ENCODE results near the gene SPPL3. TPM values are rescaled to one million over a fixed set of nuclear protein-coding genes. Genes with fewer than 3 reads are reported as not detected.
"Not testable (repeated sequence)": the region's sequence is repeated elsewhere in the genome, so short reads cannot be mapped to it uniquely, and the experiment has no call there.

Gene SPPL3
- total RNA-seq, 2 experiments from 2014 or later = 19.8 to 22.2 TPM

GRCh38 chr12:120916561-120916960, 12.4 kb upstream of the SPPL3 start:
- Mint-ChIP-seq H3K9me3 (peaks cover 13% of the 10 kb centered on the region), H3K4me3 (no peak overlapping the region), H3K36me3 (ENCODE audit: low read depth) (no peaks in the 10 kb centered on the region), H3K4me1 (ENCODE audit: low read depth) (no peaks in the 10 kb centered on the region), H3K27ac (no peak overlapping the region), H3K27me3 (ENCODE audit: low read depth) (no peaks in the 10 kb centered on the region)
- CTCF ChIA-PET = no interaction called here
- intact Hi-C loops (cut with micrococcal nuclease) = no loop called here
- DNase-seq = no peak

DNA sequence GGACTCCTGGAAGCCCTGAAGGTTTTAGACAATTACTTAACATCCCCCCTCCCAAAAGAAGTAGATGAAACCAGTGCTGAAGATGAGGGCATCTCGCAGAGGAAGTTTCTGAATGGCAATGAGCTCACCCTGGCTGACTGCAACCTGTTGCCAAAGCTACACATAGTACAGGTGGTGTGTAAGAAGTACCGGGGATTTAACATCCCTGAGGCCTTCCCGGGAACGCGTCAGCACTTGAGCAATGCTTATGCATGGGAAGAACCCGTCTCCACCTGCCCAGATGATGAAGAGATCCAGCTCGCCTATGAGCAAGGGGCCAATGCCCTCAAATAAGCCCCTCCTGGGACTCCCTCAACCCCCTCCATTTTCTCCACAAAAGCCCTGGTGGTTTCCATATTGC, 10.6 kb upstream of the SPPL3 start:
- H3K27me3 Mint-ChIP-seq (ENCODE audit: low read depth) = no peaks in the 10 kb centered on the region
- no peak overlapping the region for H3K27ac Mint-ChIP-seq
- peaks cover 13% of the 10 kb centered on the region for H3K9me3 Mint-ChIP-seq
- no peaks in the 10 kb centered on the region for H3K4me1 Mint-ChIP-seq (ENCODE audit: low read depth)
- no peaks in the 10 kb centered on the region for H3K36me3 Mint-ChIP-seq (ENCODE audit: low read depth)
- intact Hi-C loops (cut with micrococcal nuclease) = no loop called here
- no peak overlapping the region for H3K4me3 Mint-ChIP-seq
- DNase-seq = no peak
- CTCF ChIA-PET = no interaction called here

DNA sequence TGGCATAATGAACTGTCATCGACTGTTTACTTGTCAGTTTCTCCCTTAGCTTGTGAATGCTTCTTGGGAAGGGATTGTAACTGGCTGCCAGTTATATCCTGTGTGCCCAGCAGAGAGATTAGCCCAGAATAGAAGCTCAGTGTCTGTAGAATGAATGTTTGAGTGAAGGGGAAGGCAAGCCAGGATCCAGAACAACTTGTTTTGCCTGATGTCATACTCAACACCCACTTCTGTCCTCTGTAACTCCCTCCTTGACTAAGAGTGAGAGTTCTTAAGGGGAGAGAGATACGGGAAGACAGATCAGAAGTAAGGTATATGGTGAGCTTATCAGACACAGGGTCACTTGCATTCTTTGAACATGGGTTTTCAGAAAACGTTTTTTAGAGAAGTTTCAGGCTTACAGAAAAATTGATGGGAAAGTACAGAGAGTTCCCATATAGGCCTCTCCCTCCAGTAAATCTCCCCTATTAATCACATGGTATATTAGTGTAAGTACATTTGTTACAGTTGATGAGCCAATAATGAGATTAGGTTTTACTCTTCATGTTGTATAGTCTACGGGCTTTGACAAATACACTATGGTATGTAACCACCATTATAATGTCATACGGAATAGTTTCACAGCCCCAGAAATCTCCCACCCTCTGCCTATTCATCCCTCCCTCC, 5.6 kb upstream of the SPPL3 start:
- intact Hi-C loops (cut with micrococcal nuclease) = no loop called here
- Mint-ChIP-seq H3K27me3 (ENCODE audit: low read depth) (no peaks in the 10 kb centered on the region), H3K36me3 (ENCODE audit: low read depth) (no peaks in the 10 kb centered on the region), H3K9me3 (no peaks in the 10 kb centered on the region), H3K4me1 (ENCODE audit: low read depth) (peaks cover under 1% of the 10 kb centered on the region), H3K27ac (no peak overlapping the region), H3K4me3 (no peak overlapping the region)
- DNase-seq = no peak
- CTCF ChIA-PET = no interaction called here

DNA sequence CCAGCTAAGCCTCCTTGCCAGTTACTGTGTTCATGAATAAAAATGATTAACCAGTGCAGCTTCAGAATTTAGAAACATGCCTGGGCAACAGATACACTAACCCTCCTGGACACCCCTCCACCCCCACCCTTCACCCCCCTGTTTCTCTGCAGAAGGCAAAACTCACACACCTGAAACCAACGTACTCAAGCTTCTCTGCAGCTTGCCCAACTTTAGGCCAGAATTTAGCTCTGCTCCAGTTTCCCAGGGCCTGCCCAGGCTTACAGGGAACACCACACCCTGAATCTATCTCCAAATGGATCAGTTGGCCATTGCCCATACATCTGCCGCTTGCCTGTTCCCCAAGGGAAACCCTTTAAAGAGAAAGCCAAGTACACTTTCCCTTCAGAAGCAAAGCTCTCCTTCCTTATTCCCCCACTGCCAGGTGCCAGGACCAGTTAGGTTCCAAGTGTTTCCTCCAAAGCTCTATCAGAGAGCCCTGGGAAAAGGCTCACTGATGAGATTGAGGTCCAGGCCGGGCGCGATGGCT, 1.8 kb upstream of the SPPL3 start:
- intact Hi-C loops (cut with micrococcal nuclease) = no loop called here

DNA sequence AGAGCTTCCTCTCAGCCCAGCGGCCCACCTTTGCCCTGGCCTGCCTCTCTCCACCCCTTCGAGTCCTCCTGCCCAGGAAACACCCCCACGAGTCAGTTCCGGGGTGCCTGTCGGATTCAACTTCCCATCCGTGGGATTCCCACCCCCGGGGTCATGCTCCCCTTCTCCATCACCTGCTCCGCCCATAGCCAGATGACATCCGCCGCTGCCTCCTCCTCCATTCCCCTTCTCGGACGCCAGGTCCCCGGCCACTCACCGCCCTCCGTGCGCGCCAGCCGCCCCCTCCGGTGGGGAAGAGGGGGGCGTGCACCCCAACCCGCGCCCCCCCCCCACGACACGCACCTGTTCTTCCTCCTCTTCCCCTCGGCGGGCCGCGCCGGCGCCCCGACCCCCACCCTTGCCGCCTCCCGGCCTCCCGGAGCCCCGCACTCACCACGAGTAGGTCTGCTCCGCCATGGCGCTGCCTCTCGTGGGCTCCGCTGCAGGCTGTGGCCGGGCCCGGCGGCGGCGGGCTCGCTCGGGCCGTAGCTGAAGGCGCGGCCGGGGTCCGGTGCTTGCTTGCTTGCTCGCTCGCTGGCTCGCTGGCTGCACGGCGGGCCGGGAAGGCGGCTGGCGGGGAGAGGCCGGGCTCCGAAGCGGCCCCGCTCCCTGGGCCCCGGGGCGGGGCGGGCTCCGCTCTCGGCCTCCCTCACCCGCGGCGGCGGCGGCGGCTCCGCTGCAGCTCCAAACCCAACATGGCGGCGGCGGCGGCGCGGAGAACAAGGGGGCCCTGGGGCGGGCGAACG, 554 bp downstream of the SPPL3 start:
- CTCF ChIA-PET = interaction anchor here (1.4 kb wide), 1 partner anchor 68 kb away, joined by 5 read pairs; no protein-coding TSS in a partner anchor
- Mint-ChIP-seq H3K9me3 (no peaks in the 10 kb centered on the region), H3K36me3 (ENCODE audit: low read depth) (peaks cover 5% of the 10 kb centered on the region), H3K4me1 (ENCODE audit: low read depth) (peaks cover 32% of the 10 kb centered on the region), H3K27ac (peak overlapping the region; percentile 91), H3K4me3 (peak overlapping the region; percentile 99), H3K27me3 (ENCODE audit: low read depth) (no peaks in the 10 kb centered on the region)
- DNase-seq = peak; percentile 80
- intact Hi-C loops (cut with micrococcal nuclease) = loop anchor here (1.0 to 5.0 kb wide), 5 partner anchors 46 to 322 kb away; partner anchors contain the start of genes MLEC and POP5

More for the DNA sequence above, 1.8 kb upstream of the SPPL3 start:
- Mint-ChIP-seq H3K27me3 (ENCODE audit: low read depth) (no peaks in the 10 kb centered on the region), H3K9me3 (no peaks in the 10 kb centered on the region), H3K27ac (no peak overlapping the region), H3K4me3 (no peak overlapping the region), H3K4me1 (ENCODE audit: low read depth) (peaks cover 22% of the 10 kb centered on the region), H3K36me3 (ENCODE audit: low read depth) (peaks cover 3% of the 10 kb centered on the region)
- CTCF ChIA-PET = interaction anchor here (0.8 to 1.4 kb wide), 2 partner anchors 49 to 131 kb away, joined by 3 read pairs; no protein-coding TSS in a partner anchor
- DNase-seq = no peak

- H3K4me1 Mint-ChIP-seq (ENCODE audit: low read depth) = peaks cover 32% of the 10 kb centered on the region
- no peaks in the 10 kb centered on the region for H3K27me3 Mint-ChIP-seq (ENCODE audit: low read depth)
- H3K27ac Mint-ChIP-seq = peak overlapping the region; percentile 91
- peak; percentile 10 for DNase-seq
- peaks cover 5% of the 10 kb centered on the region for H3K36me3 Mint-ChIP-seq (ENCODE audit: low read depth)
- H3K4me3 Mint-ChIP-seq = peak overlapping the region; percentile 99
- intact Hi-C loops (cut with micrococcal nuclease) = loop anchor here (2.0 to 5.0 kb wide), 3 partner anchors 46 to 216 kb away; partner anchors contain the start of gene MLEC
- H3K9me3 Mint-ChIP-seq = no peaks in the 10 kb centered on the region
- CTCF ChIA-PET = interaction anchor here (1.8 kb wide), 1 partner anchor 11 kb away, joined by 9 read pairs; no protein-coding TSS in a partner anchor
These were observed 1.2 kb downstream of the SPPL3 start for GRCh38 chr12:120902846-120903411.

DNA sequence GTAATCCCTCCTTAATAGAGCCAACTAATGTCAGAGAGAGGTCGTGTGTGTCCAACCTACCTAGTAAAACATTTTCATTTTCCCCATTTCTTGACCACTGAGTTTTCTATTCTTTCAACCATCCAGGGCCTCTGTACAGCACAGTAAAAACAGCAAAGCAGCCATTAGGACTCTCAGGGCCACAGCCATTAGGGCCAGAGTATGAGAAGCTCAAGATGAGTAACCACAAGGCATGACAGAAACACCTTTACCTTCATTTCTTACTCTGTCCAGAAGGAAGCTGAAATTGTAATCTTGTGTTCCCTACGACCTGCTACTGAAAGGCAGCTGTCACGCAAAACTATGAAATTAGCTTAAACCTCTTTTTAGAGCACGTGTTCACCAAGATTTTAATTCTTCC, 2.3 kb downstream of the SPPL3 start:
- Mint-ChIP-seq H3K9me3 (no peaks in the 10 kb centered on the region), H3K36me3 (ENCODE audit: low read depth) (peaks cover 5% of the 10 kb centered on the region), H3K27me3 (ENCODE audit: low read depth) (no peaks in the 10 kb centered on the region), H3K4me1 (ENCODE audit: low read depth) (peaks cover 39% of the 10 kb centered on the region), H3K4me3 (no peak overlapping the region), H3K27ac (no peak overlapping the region)
- intact Hi-C loops (cut with micrococcal nuclease) = loop anchor here (2.0 to 5.0 kb wide), 3 partner anchors 45 to 215 kb away; partner anchors contain the start of gene MLEC
- CTCF ChIA-PET = interaction anchor here (1.0 to 1.8 kb wide), 2 partner anchors 10 to 275 kb away, joined by 3 to 9 read pairs; no protein-coding TSS in a partner anchor
- DNase-seq = no peak

- peaks cover 44% of the 10 kb centered on the region for H3K4me1 Mint-ChIP-seq (ENCODE audit: low read depth)
These were observed 3.1 kb downstream of the SPPL3 start for GRCh38 chr12:120901101-120901500.

GRCh38 chr12:120895532-120895931, 8.6 kb downstream of the SPPL3 start:
- intact Hi-C loops (cut with micrococcal nuclease) = no loop called here
- H3K9me3 Mint-ChIP-seq = no peaks in the 10 kb centered on the region
- no peak overlapping the region for H3K27ac Mint-ChIP-seq
- H3K4me3 Mint-ChIP-seq = no peak overlapping the region
- no peaks in the 10 kb centered on the region for H3K27me3 Mint-ChIP-seq (ENCODE audit: low read depth)
- peaks cover 6% of the 10 kb centered on the region for H3K36me3 Mint-ChIP-seq (ENCODE audit: low read depth)
- DNase-seq = no peak
- CTCF ChIA-PET = no interaction called here
- peaks cover 39% of the 10 kb centered on the region for H3K4me1 Mint-ChIP-seq (ENCODE audit: low read depth)

More at GRCh38 chr12:120901101-120901500, 3.1 kb downstream of the SPPL3 start:
- H3K36me3 Mint-ChIP-seq (ENCODE audit: low read depth); H3K9me3 Mint-ChIP-seq; H3K27me3 Mint-ChIP-seq (ENCODE audit: low read depth); DNase-seq; H3K4me3 Mint-ChIP-seq; H3K27ac Mint-ChIP-seq: not testable (repeated sequence)
- CTCF ChIA-PET = interaction anchor here (0.6 to 1.8 kb wide), 2 partner anchors 10 to 45 kb away, joined by 4 to 9 read pairs; no protein-coding TSS in a partner anchor
- intact Hi-C loops (cut with micrococcal nuclease) = loop anchor here (5.0 kb wide), 2 partner anchors 44 to 104 kb away; no protein-coding TSS in a partner anchor

DNA sequence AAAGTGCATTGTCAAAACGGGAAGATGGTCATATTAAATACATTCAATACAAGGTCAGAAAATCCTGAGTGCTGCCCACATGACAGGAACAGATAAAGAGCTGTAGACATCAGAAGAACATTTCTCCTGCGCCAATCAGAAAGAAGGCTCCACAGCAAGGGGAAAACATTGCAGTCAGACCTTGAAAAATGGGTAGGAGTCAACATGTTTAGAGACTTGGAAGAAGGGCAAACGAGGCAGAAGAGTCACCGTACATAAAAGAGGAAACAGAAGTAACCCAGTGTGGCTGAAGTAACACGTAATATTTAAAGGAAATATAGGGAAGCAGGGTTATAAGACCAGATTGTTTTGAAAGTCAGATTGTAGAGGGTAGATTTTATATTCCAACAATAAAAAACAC, 11.9 kb downstream of the SPPL3 start:
- H3K9me3 Mint-ChIP-seq = no peaks in the 10 kb centered on the region
- DNase-seq = no peak
- intact Hi-C loops (cut with micrococcal nuclease) = no loop called here
- no peak overlapping the region for H3K4me3 Mint-ChIP-seq
- CTCF ChIA-PET = interaction anchor here (1.7 to 2.2 kb wide), 2 partner anchors 10 to 80 kb away, joined by 4 to 9 read pairs; no protein-coding TSS in a partner anchor
- H3K36me3 Mint-ChIP-seq (ENCODE audit: low read depth) = peaks cover 5% of the 10 kb centered on the region
- no peaks in the 10 kb centered on the region for H3K27me3 Mint-ChIP-seq (ENCODE audit: low read depth)
- peaks cover 40% of the 10 kb centered on the region for H3K4me1 Mint-ChIP-seq (ENCODE audit: low read depth)
- H3K27ac Mint-ChIP-seq = no peak overlapping the region

GRCh38 chr12:120890963-120891362, 13.2 kb downstream of the SPPL3 start:
- DNase-seq = no peak
- no peak overlapping the region for H3K4me3 Mint-ChIP-seq
- peaks cover 40% of the 10 kb centered on the region for H3K4me1 Mint-ChIP-seq (ENCODE audit: low read depth)
- H3K27me3 Mint-ChIP-seq (ENCODE audit: low read depth) = no peaks in the 10 kb centered on the region
- H3K9me3 Mint-ChIP-seq = no peaks in the 10 kb centered on the region
- H3K27ac Mint-ChIP-seq = no peak overlapping the region
- intact Hi-C loops (cut with micrococcal nuclease) = no loop called here
- peaks cover 5% of the 10 kb centered on the region for H3K36me3 Mint-ChIP-seq (ENCODE audit: low read depth)
- CTCF ChIA-PET = interaction anchor here (1.2 to 2.2 kb wide), 3 partner anchors 11 to 81 kb away, joined by 4 to 9 read pairs (median 4); no protein-coding TSS in a partner anchor
